Smooth muscle cell of the brain vasculature (primary cell): ENCODE results near the gene AP2M1.
"Not testable (repeated sequence)": the region's sequence is repeated elsewhere in the genome, so short reads cannot be mapped to it uniquely, and the experiment has no call there.

Experiments used
- DNase-seq: peaks from one replicate; pipeline ENCODE4 v3.0.0-alpha.2; 2012; ENCODE audit warnings: low read depth, low spot score

The AP2M1 gene

GRCh38 chr3:184157206-184157605 is 17.4 kb upstream of the AP2M1 start:
- no peak for DNase-seq

DNA sequence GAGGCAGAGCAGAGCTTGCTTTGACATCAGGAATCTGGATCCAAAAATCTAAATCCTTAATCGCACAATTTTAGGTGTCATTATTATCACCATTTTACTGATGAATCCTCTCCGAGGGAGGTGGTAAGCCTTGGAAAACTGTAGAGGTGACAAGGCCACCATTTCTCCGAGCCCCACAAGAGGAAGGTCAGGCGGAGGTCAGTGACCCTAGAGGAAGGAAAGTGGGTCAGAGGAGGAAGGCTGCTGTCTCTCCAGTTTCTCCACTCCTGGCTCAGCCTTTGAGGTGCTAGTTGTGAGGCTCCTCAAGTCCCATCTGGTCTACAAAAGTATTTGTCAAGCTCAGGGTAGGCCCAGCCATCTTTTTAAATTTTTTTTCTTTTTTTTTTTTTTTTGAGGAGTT is 16.3 kb upstream of the AP2M1 start:
- no peak for DNase-seq

- DNase-seq: no peak
Observed at GRCh38 chr3:184160456-184160855, 14.2 kb upstream of the AP2M1 start.

DNA sequence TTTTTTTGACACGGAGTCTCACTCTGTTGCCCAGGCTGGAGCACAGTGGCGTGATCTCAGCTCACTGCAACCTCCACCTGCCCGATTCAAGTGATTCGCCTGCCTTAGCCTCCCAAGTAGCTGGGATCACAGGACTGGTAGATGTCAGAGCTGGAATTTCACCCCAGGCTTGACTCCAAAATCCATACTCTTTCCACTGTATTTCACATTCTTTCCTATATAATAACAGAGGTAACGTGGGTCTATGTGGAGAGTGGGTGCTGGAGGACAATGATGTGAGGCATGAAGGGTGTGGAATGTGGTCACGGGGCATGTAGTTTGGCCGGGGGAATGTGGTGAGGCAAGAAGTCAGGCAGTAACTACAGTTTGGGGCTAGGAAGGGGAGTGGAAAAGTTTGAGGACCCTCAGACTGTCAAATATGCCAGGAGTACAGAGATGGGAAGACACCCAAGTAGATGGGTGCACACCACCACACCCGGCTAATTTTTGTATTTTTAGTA is 12.0 kb upstream of the AP2M1 start:
- DNase-seq: not testable (repeated sequence)

DNA sequence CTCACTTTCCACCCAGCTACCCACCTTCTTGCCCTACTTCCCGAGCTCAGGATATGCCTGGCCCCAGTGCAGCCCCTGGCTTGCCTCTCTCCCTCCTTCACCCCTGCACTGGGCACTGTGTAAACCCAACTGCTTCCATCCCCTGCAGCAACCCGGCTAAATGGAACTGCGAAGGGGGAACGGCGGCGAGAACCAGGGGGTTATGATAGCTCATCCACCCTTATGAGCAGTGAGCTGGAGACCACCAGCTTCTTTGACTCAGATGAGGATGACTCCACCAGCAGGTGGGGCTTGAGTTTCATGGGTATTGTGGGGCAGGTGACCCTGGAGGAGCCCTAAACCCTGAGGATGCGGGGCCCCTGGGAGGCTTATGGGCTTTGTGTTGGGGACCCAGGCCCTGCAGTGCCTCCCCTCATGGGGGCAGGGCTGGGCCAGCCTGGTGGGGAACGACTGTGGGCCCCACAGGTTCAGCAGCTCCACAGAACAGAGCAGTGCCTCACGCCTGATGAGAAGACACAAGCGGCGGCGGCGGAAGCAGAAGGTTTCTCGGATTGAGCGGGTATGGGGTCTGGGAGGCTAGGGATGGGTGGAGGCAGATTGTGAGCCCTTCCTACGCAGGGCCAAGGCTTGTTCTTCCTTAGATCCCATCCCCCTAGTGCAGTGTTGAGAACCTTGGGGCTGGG is 9.9 kb upstream of the AP2M1 start:
- DNase-seq: no peak

GRCh38 chr3:184165543-184165942 is 9.1 kb upstream of the AP2M1 start:
- no peak for DNase-seq

- no peak for DNase-seq
Observed at GRCh38 chr3:184166671-184167070, 8.0 kb upstream of the AP2M1 start.

DNA sequence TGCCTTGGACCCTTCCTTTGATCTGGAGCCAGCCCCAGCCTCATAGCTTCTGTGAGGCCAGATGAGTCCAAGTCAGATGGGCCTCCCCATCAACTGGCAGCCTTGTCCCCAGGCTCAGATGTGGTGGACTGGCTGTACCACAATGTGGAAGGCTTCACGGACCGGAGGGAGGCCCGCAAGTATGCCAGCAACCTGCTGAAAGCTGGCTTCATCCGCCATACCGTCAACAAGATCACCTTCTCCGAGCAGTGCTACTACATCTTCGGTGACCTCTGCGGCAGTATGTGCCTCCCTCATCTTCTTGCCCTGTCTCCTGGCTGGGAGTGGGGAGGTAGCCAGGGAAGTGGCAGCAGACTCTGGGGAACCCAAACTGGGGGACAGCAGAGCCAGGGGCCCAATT is 6.9 kb upstream of the AP2M1 start:
- DNase-seq: no peak

DNA sequence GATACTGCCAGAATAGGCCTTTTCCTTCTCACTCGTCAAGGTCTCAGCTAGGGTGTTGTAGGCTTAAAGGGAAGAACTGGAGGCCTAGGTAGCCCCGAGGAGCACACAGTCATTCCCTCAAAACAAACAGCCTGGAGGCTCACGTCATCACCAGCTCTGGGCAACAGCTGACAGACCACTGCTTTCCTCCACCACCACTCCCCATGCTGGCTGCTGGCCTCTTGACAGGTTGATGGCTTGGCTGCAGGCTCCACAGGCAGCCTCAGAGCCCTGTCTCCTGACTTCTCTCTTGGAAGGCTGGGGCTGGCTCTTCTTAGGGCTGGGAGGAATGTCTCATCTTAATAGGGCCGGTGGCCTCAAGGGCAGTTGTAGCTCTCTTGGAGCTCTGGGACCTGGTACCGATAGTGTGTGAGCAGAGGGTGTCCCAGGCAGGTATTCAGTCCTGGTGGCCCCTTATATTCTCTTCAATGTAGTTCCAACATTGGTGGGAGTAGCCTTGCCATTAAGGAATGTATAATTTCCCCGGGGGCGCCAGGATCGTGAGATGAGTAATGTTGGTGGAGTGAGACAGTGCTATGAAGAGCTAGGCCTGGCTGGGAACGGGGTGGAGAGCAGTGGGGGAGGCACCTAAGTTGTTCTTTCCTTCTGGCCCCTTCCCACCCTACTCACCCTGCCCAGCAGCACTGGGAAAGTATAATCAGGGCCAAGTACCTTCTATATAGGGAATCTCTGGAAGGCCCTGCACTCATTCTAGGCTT is 6.1 kb upstream of the AP2M1 start:
- DNase-seq: no peak

GRCh38 chr3:184169896-184170875 is 4.5 kb upstream of the AP2M1 start:
- DNase-seq: no peak

GRCh38 chr3:184171562-184171961 is 3.1 kb upstream of the AP2M1 start:
- DNase-seq: no peak

DNA sequence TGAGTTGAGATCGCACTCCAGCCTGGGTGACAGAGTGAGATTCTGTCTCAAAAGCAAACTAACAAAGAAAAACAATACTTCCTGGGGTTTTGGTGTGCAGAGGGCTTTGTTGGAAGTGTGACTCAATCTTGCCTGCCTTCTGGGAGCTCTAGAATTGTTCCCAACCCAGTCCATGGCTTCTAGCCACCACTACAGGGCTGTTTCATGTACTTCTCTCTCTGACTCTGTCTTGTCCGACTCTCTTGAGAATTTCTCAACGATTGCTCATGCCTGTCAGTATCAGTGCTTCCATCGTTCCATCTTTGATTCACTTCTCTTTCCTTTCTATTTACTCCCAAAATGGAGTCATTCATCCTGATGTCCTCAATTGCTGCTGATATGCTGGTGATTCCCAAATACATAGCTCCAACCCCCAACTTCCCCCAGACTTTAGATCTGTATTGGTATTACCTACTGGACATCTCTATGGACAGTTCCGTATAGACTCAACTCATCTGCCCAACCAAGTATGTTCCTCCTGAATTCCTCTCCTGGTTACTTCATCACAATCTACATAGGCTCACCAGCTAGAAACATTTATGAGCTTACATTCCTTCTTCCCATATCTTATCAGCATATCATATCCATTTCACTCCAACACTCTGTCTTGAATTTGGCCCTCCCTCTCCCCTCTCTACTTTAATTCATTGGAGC is 1.8 kb upstream of the AP2M1 start:
- peak; percentile 43 for DNase-seq

DNA sequence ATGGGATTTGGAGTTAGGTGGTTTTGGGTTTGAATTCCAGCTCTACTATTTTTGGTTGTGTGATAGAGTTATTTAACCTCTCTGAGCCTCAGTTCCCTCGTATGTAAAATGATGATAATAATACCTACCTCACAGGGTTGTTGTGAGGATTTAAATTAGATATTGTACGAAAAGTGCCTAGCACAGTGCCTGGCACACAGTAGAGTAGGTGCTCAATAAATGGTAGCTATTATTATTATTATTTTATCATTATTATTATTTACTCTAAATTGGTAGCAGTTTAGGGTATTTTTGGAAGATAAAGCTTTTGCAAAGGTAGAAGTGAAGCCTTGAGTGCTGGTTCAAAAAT is 1.3 kb upstream of the AP2M1 start:
- no peak for DNase-seq

GRCh38 chr3:184174284-184174645 is 390 bp upstream of the AP2M1 start:
- DNase-seq: no peak

DNA sequence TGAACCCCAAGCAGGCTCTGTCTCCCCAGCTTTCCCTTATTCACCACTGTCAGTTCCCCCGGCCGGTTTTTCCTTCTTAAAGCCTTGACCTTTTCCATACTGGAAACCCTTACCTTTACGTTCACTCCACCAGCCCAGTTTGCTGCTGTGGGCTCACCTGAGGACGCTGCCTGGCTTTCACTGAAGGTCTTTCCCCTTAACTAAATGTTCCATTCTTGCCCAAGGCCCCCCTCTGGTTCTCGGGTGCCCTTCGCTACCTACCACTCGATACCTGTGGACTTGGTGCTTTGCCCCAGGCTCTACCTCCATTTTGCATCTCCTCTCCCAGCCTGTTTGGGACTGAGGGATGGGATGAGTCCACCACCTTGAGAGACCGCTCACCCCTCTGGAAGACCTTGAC is 851 bp downstream of the AP2M1 start:
- no peak for DNase-seq

DNA sequence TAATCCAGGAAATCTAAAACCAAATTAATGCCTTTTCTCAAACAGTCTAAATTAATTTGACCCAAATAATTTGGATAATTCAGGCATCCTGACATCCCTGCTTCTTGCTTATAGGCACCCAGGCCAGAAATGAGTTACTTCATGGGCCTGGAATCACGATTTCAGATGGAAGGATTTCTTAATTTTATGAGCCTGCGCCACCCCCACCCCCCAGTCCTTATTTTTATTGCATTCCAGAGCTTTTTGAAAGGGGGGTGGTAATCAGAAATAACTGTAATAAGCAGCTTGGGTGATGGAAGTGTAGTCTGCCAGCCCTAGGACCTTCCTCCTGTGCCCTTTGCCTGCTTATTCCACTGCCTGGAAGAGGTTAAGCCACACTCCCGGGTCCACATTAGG is 1.3 kb downstream of the AP2M1 start:
- no peak for DNase-seq

DNA sequence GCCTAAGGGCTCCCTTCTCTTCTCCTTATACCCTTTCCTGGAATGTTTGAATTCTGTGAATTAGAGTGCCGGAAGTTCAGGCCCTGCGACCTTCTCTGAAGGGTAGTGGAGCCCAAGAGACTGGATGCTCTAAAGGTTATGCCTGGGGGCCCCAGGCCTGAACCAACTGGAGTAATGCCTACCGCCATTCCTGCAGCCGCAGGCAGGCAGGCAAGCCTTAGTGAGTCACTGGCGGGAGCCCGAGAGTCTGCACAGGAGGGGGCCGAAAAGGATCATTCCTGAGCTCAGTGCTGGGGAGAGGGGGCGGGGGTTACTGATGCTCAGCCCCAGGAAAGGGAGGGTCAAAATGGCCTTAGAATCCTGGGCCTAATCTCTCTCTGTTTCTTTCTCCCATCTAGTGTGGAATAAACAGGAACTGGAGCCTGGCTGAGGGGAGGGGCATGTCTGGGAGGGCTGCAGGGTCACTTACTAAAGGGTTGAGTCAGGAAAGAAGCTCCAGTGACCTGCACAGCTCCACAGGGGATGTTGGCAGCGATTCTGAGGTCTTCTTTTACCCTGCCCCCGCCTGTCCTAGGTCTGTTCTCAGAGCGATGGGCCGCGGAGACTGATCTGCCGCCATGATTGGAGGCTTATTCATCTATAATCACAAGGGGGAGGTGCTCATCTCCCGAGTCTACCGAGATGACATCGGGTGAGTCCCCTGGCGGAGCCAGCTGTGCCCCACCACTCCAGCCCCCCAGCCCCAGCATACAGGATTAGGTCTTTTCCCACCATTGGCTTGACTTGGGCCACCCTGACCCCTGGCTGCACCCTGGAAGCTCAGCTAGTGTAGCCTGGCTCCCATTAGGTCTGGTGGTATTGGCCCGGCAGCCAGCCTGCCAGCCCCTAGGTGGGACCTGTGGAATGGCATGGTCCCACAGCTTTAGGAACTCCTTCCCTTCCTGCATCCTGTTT is 2.0 kb downstream of the AP2M1 start:
- peak; percentile 95 for DNase-seq

- DNase-seq: no peak
Observed at GRCh38 chr3:184177331-184177731, 2.7 kb downstream of the AP2M1 start.

DNA sequence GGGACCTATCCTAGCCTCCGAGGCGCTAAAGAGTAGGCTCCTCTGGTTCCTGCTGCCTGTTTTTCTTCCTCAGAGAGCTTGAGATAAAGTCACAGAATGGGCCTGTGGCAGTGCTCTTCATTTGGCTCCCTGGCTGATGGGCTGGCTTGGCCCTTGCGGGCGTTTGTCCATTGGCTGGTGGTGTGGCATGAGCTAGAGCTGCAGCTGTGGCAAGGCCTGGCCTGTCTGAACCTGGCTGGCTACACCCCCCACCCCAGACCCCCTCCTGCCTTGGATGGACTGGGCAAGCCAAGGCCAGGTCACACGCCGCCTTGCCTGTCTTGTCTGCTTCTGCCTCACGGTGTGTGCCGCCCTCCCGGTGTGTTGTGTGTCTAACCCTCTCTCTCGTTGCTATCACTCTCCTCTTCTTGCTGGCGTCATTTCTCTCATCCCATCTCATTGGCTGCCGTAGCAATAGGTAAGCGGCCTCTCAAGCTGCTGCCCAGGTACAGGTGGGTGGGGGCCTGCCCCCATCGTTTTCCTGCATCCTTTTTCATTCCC is 3.2 kb downstream of the AP2M1 start:
- no peak for DNase-seq

DNA sequence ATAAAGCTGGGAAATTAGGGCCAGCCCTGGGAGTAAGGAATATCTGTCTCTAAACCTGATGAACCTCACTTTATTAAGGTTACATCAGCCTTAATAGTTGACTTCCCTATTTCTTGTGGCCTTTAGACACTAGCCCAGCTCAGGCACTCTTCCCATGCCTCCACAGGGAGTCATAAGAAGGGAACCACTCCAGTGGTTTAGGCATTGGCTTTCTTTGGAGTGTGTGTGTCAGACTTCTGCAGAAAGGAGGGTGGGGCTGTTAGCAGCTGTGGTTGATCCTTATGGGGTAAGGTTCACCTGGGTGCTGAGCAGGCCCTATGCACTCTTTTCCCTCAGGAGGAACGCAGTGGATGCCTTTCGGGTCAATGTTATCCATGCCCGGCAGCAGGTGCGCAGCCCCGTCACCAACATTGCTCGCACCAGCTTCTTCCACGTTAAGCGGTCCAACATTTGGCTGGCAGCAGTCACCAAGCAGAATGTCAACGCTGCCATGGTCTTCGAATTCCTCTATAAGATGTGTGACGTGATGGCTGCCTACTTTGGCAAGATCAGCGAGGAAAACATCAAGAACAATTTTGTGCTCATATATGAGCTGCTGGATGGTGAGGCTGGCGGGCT is 4.0 kb downstream of the AP2M1 start:
- no peak for DNase-seq
